Naive thymus-derived CD4-positive, alpha-beta T cell (primary cell): Measurements from ENCODE around the gene NELFE. TPM values are rescaled to one million over a fixed set of nuclear protein-coding genes. Genes with fewer than 3 reads are reported as not detected.
"Not testable (repeated sequence)": the region's sequence is repeated elsewhere in the genome, so short reads cannot be mapped to it uniquely, and the experiment has no call there.

Experiments used
- ATAC-seq: fragments of 150-1000 bp; cut with Tn5 transposase; 2 replicates; pipeline ENCODE4 v1.10.0; 2021; ENCODE audit warnings: mild to moderate bottlenecking, moderate library complexity
- CTCF ChIA-PET: fragments of 350-600 bp; sonication (Branson Sonifier 250); formaldehyde crosslinking; loops from one replicate; lab custom pipeline; 2021; ENCODE audit warnings: antibody characterized with exemption; lab: Charles Lee
- POLR2A ChIA-PET: fragments of 350-600 bp; sonication (Branson Sonifier 250); formaldehyde crosslinking; loops from one replicate; lab custom pipeline; 2021; ENCODE audit warnings: antibody characterized with exemption, inconsistent platforms; lab: Charles Lee
- DNase-seq, 9 donors: peaks; one replicate each; pipeline versions ENCODE4 v3.0.0 to v3.0.0-alpha.2; 2020 to 2022; ENCODE audit warnings: mixed read lengths in 1 of 9
- H3K27ac ChIP-seq: one replicate; pipeline ENCODE4 v1.7.0; 2013; ENCODE audit warnings: mild to moderate bottlenecking, low read depth, low read length, moderate library complexity
- H3K27me3 ChIP-seq, 2 donors: one replicate each; pipeline ENCODE4 v1.7.0; 2013; ENCODE audit warnings: low read length in 2 of 2, mild to moderate bottlenecking in 2 of 2, moderate library complexity in 2 of 2; ENCODE audit not compliant: control insufficient read depth in 2 of 2, insufficient read depth in 2 of 2
- H3K36me3 ChIP-seq, 3 experiments: 1 replicate in 2 of 3; 2 replicates in 1 of 3; pipeline ENCODE4 v1.7.0; 2013; ENCODE audit warnings: low read length in 3 of 3, mild to moderate bottlenecking in 3 of 3, moderate library complexity in 1 of 3; ENCODE audit not compliant: insufficient read depth in 3 of 3, control insufficient read depth in 2 of 3
- H3K4me1 ChIP-seq, 2 donors: one replicate each; pipeline ENCODE4 v1.7.0; 2013; ENCODE audit warnings: low read length in 2 of 2, mild to moderate bottlenecking in 2 of 2, moderate library complexity in 1 of 2; ENCODE audit not compliant: control insufficient read depth in 2 of 2, insufficient read depth in 2 of 2
- H3K4me3 ChIP-seq: 2 replicates; pipeline ENCODE4 v1.7.0; 2013; ENCODE audit warnings: mild to moderate bottlenecking, low read length
- H3K9me3 ChIP-seq, 3 experiments: 1 replicate in 2 of 3; 2 replicates in 1 of 3; pipeline ENCODE4 v1.7.0; 2013; ENCODE audit warnings: low read length in 3 of 3; ENCODE audit not compliant: control insufficient read depth in 2 of 3
- H3K27ac Mint-ChIP-seq, 9 donors: one replicate each; pipeline ENCODE4 v1.8.0; 2020 to 2022; ENCODE audit warnings: mixed read lengths in 9 of 9, mild to moderate bottlenecking in 8 of 9, moderate library complexity in 5 of 9, inconsistent platforms in 2 of 9
- H3K27me3 Mint-ChIP-seq, 5 donors: one replicate each; pipeline ENCODE4 v1.8.0; 2021 to 2022; ENCODE audit warnings: mixed read lengths in 5 of 5, mild to moderate bottlenecking in 1 of 5
- H3K36me3 Mint-ChIP-seq, 5 donors: one replicate each; pipeline ENCODE4 v1.8.0; 2020 to 2022; ENCODE audit warnings: mixed read lengths in 5 of 5, mild to moderate bottlenecking in 3 of 5, inconsistent platforms in 1 of 5
- H3K4me1 Mint-ChIP-seq, 7 donors: one replicate each; pipeline ENCODE4 v1.8.0; 2020 to 2022; ENCODE audit warnings: mixed read lengths in 7 of 7, mild to moderate bottlenecking in 3 of 7, inconsistent platforms in 1 of 7
- H3K4me3 Mint-ChIP-seq, 10 donors: one replicate each; pipeline ENCODE4 v1.8.0; 2020 to 2022; ENCODE audit warnings: mild to moderate bottlenecking in 10 of 10, mixed read lengths in 10 of 10, moderate library complexity in 6 of 10, inconsistent platforms in 2 of 10
- H3K9me3 Mint-ChIP-seq, 11 donors: one replicate each; pipeline ENCODE4 v1.8.0; 2020 to 2022; ENCODE audit warnings: mixed read lengths in 11 of 11, mild to moderate bottlenecking in 4 of 11, inconsistent platforms in 1 of 11, moderate library complexity in 1 of 11
- intact Hi-C, 2 donors: fragments of 100-400 bp; cut with micrococcal nuclease; formaldehyde crosslinking; loops; one replicate each; pipeline ENCODE4 v1.15.1; 2023
- polyA plus RNA-seq, 2 donors: library from polyadenylated mRNA; unstranded; fragments of 300-500 nt; fragmentation: Illumina TruSeq; gene quantifications; one replicate each; pipeline ENCODE4 v1.2.3, GENCODE V29; 2021
- total RNA-seq, 6 experiments: library from RNA in 5 of 6; stranded (reverse) in 5 of 6; gene quantifications; 1 replicate in 5 of 6; 2 replicates in 1 of 6; pipeline ENCODE4 v1.2.3 and lab custom pipeline; 2021 to 2026

Gene NELFE
- total and polyA plus RNA-seq, 7 experiments from 2014 or later, result 47.5 to 76.6 (median 59.1) TPM

GRCh38 chr6:31981744-31982143 lies 23.0 kb upstream of the NELFE start, which contains the start of gene C4A:
Gene C4A, plus strand, starts transcription at chr6:31982057. Its CDS starts 51 bp downstream, at chr6:31982108.
- H3K27me3 Mint-ChIP-seq, H3K9me3 Mint-ChIP-seq, H3K27ac Mint-ChIP-seq, CTCF ChIA-PET, H3K9me3 ChIP-seq, H3K36me3 Mint-ChIP-seq, H3K27me3 ChIP-seq, H3K36me3 ChIP-seq, H3K4me3 ChIP-seq, H3K27ac ChIP-seq, H3K4me3 Mint-ChIP-seq, DNase-seq, intact Hi-C loops, POLR2A ChIA-PET, ATAC-seq: not testable (repeated sequence)
- peaks cover 6 to 23% (median 19%) of the 10 kb centered on the region in 7 donors for H3K4me1 Mint-ChIP-seq
- peaks cover 0 to 19% of the 10 kb centered on the region in 2 donors for H3K4me1 ChIP-seq

- H3K27ac ChIP-seq, H3K36me3 ChIP-seq, H3K9me3 ChIP-seq, intact Hi-C loops, H3K36me3 Mint-ChIP-seq, POLR2A ChIA-PET, CTCF ChIA-PET, H3K9me3 Mint-ChIP-seq, H3K4me3 Mint-ChIP-seq, H3K27me3 Mint-ChIP-seq, DNase-seq, H3K4me3 ChIP-seq, H3K27me3 ChIP-seq, ATAC-seq, H3K27ac Mint-ChIP-seq: not testable (repeated sequence)
- H3K4me1 Mint-ChIP-seq, result peaks cover 6 to 23% (median 19%) of the 10 kb centered on the region in 7 donors
- peaks cover 0 to 19% of the 10 kb centered on the region in 2 donors for H3K4me1 ChIP-seq
Measured at GRCh38 chr6:31980998-31981397, 22.2 kb upstream of the NELFE start.

- Histone ChIP-seq H3K4me1 (peaks cover 0 to 19% of the 10 kb centered on the region in 2 donors), H3K27ac (peak overlapping the region; percentile 68)
- H3K4me3 ChIP-seq, DNase-seq, H3K4me3 Mint-ChIP-seq, H3K36me3 Mint-ChIP-seq, H3K9me3 Mint-ChIP-seq, ATAC-seq, H3K27me3 ChIP-seq, CTCF ChIA-PET, H3K9me3 ChIP-seq, H3K36me3 ChIP-seq, H3K27me3 Mint-ChIP-seq, intact Hi-C loops: not testable (repeated sequence)
- Mint-ChIP-seq H3K4me1 (peaks cover 6 to 23% (median 19%) of the 10 kb centered on the region in 7 donors), H3K27ac (peak overlapping the region in 8 of 9 donors; percentile 59 to 87 (median 86))
- POLR2A ChIA-PET, result interaction anchor here (2.6 kb wide), 1 partner anchor 10 kb away, joined by 9 read pairs; the partner anchor contains the start of gene DXO
Measured at GRCh38 chr6:31980195-31980876, 21.6 kb upstream of the NELFE start.

- Mint-ChIP-seq H3K36me3 (peaks cover 0 to 9% (median 3%) of the 10 kb centered on the region in 5 donors), H3K4me1 (peaks cover 6 to 28% (median 19%) of the 10 kb centered on the region in 7 donors), H3K27me3 (no peaks in the 10 kb centered on the region), H3K9me3 (peaks cover 0 to 1% (median 0%) of the 10 kb centered on the region in 11 donors), H3K4me3 (peak overlapping the region in 7 of 10 donors; percentile 6 to 55 (median 35)), H3K27ac (peak overlapping the region; percentile 56 to 87 (median 85))
- H3K9me3 ChIP-seq, result no peaks in the 10 kb centered on the region
- no peaks in the 10 kb centered on the region for H3K27me3 ChIP-seq
- intact Hi-C loops, result loop anchor here in 1 of 2 donors (10.0 kb wide), 2 partner anchors 115 to 245 kb away; partner anchors contain the start of genes CLIC1 and NEU1
- DNase-seq (no peak), ATAC-seq (no peak)
- POLR2A ChIA-PET, result interaction anchor here (0.8 to 2.6 kb wide), 2 partner anchors 9 to 12 kb away, joined by 3 to 9 read pairs; partner anchors contain the start of gene DXO
- H3K4me1 ChIP-seq, result peaks cover 0 to 19% of the 10 kb centered on the region in 2 donors
- H3K36me3 ChIP-seq, result no peaks in the 10 kb centered on the region
- CTCF ChIA-PET, result interaction anchor here (0.6 kb wide), 2 partner anchors 429 to 1529 kb away, joined by 3 to 4 read pairs; no protein-coding TSS in a partner anchor
- peak overlapping the region; percentile 68 for H3K27ac ChIP-seq
- no peak overlapping the region for H3K4me3 ChIP-seq
Measured at GRCh38 chr6:31979238-31979898, 20.6 kb upstream of the NELFE start.

- Histone ChIP-seq H3K9me3 (no peaks in the 10 kb centered on the region), H3K27me3 (no peaks in the 10 kb centered on the region), H3K36me3 (no peaks in the 10 kb centered on the region), H3K4me3 (no peak overlapping the region), H3K4me1 (peaks cover 0 to 19% of the 10 kb centered on the region in 2 donors), H3K27ac (peak overlapping the region; percentile 68)
- H3K4me3 Mint-ChIP-seq, result peak overlapping the region in 5 of 10 donors; percentile 11 to 56 (median 47)
- peaks cover 0 to 12% (median 5%) of the 10 kb centered on the region in 5 donors for H3K36me3 Mint-ChIP-seq
- H3K27me3 Mint-ChIP-seq, result no peaks in the 10 kb centered on the region
- ChIA-PET POLR2A (interaction anchor here (0.8 to 2.6 kb wide), 2 partner anchors 8 to 11 kb away, joined by 3 to 9 read pairs; partner anchors contain the start of gene DXO), CTCF (interaction anchor here (0.6 kb wide), 2 partner anchors 429 to 1529 kb away, joined by 3 to 4 read pairs; no protein-coding TSS in a partner anchor)
- intact Hi-C loops, result loop anchor here in 1 of 2 donors (10.0 kb wide), 2 partner anchors 114 to 244 kb away; partner anchors contain the start of genes CLIC1 and NEU1
- H3K27ac Mint-ChIP-seq, result peak overlapping the region; percentile 54 to 90 (median 82)
- ATAC-seq, result no peak
- no peak for DNase-seq
- H3K4me1 Mint-ChIP-seq, result peaks cover 9 to 33% (median 24%) of the 10 kb centered on the region in 7 donors
- peaks cover 0 to 1% (median 0%) of the 10 kb centered on the region in 11 donors for H3K9me3 Mint-ChIP-seq
Measured at GRCh38 chr6:31978831-31979230, 20.1 kb upstream of the NELFE start.

GRCh38 chr6:31977816-31978431 lies 19.2 kb upstream of the NELFE start:
- Mint-ChIP-seq H3K4me3 (no peak overlapping the region), H3K9me3 (peaks cover 0 to 1% (median 0%) of the 10 kb centered on the region in 11 donors), H3K27ac (peak overlapping the region in 5 of 9 donors; percentile 48 to 87 (median 67)), H3K4me1 (peaks cover 18 to 42% (median 33%) of the 10 kb centered on the region in 7 donors), H3K27me3 (no peaks in the 10 kb centered on the region), H3K36me3 (peaks cover 0 to 12% (median 6%) of the 10 kb centered on the region in 5 donors)
- peaks cover 2 to 26% of the 10 kb centered on the region in 2 donors for H3K4me1 ChIP-seq
- CTCF ChIA-PET, result no interaction called here
- no peaks in the 10 kb centered on the region for H3K36me3 ChIP-seq
- no peak overlapping the region for H3K4me3 ChIP-seq
- no peak for DNase-seq
- peak overlapping the region; percentile 68 for H3K27ac ChIP-seq
- POLR2A ChIA-PET, result interaction anchor here (0.6 to 2.6 kb wide), 2 partner anchors 7 to 85 kb away, joined by 3 to 9 read pairs; partner anchors contain the start of gene DXO
- intact Hi-C loops, result loop anchor here in 1 of 2 donors (10.0 kb wide), 2 partner anchors 113 to 243 kb away; partner anchors contain the start of genes CLIC1 and NEU1
- H3K9me3 ChIP-seq, result no peaks in the 10 kb centered on the region
- H3K27me3 ChIP-seq, result no peaks in the 10 kb centered on the region
- no peak for ATAC-seq
